ENCODE results near the gene AMPD3. TPM values are rescaled to one million over a fixed set of nuclear protein-coding genes. Genes with fewer than 3 reads are reported as not detected.

The AMPD3 gene
- polyA plus RNA-seq, 1 experiment: 11.1 TPM

DNA sequence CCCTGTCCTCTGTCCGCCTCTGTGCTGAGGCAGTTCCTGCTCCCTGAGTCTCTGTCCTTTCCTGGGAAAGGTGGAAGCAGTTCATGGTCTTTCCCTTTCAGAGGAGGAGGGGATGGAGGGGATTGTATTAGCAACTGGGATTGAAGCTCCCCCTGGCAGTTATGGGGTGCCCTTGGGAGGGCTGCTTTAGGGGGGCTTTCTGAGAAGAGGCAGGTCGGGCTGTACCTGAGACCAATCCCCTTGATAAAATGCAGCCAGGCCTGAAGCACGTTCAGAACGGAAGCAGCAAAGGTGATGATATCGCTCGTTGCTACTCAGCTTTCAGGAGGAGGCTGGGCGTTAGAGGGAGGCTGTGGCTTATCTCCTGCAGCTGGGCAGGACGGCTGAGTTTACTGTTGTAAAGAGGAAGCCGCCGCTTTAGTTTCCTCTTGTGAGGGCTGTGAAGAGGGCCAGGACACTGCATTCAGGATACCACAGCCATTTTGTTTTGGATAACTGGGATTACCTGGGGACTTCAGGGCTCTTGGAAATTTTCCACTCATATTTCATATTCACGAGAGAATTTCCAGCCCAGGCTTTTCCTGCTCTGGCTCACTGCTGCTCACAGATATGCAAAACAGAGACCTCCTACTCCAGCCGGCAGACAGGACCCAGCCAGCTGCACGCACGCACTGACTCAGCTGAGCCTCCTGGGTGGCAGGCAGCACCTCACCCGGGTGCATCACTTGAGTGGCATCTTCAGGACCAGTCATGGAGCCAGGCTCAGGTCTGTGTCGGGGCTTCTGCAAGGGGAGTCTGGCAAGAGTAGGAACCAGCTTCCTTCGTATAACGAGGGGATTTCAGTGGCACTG is 798 bp downstream of the AMPD3 start:
- Histone ChIP-seq H3K27me3 (ENCODE audit: control insufficient read depth, insufficient read depth, low read length) (no peaks in the 10 kb centered on the region), H3K4me3 (ENCODE audit: low read depth, low read length) (peak overlapping the region; percentile 46), H3K36me3 (ENCODE audit: control insufficient read depth, insufficient read depth, low read length) (no peaks in the 10 kb centered on the region)
- peak; percentile 16 for DNase-seq (ENCODE audit: low read depth)
- ChIA-PET CTCF (interaction anchor here (0.7 to 2.8 kb wide), 7 partner anchors 8 to 841 kb away, joined by 3 to 8 read pairs (median 3); no protein-coding TSS in a partner anchor), POLR2A (no interaction called here)
- TF ChIP-seq, protein P1, sequence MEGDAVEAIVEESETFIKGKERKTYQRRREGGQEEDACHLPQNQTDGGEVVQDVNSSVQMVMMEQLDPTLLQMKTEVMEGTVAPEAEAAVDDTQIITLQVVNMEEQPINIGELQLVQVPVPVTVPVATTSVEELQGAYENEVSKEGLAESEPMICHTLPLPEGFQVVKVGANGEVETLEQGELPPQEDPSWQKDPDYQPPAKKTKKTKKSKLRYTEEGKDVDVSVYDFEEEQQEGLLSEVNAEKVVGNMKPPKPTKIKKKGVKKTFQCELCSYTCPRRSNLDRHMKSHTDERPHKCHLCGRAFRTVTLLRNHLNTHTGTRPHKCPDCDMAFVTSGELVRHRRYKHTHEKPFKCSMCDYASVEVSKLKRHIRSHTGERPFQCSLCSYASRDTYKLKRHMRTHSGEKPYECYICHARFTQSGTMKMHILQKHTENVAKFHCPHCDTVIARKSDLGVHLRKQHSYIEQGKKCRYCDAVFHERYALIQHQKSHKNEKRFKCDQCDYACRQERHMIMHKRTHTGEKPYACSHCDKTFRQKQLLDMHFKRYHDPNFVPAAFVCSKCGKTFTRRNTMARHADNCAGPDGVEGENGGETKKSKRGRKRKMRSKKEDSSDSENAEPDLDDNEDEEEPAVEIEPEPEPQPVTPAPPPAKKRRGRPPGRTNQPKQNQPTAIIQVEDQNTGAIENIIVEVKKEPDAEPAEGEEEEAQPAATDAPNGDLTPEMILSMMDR (IDR thresholded peaks at IDR 0.05; ENCODE audit: insufficient read depth, low read depth, low read length): no peak

DNA sequence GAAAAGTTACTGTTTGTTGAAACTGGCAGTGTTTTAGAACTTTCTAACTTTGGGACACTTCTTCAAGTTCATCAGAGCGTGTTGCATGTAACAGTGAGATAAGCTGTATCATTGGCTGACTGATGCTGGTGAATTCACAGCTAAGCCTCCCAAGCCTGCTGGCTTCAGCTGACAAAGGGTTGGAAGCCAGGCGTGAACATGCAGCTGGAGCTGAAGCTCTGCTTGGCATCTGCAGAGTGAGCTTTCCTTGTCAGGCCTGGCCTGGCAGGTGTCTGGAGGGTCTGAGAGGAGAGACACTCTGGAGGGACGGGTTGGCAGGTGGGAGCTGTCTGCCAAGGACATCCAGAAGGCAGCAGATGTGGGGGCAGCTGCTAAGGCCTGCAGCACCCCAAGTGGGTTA is 1.5 kb downstream of the AMPD3 start:
- ChIA-PET POLR2A (no interaction called here), CTCF (interaction anchor here (0.7 to 1.7 kb wide), 4 partner anchors 8 to 842 kb away, joined by 3 to 4 read pairs (median 4); no protein-coding TSS in a partner anchor)
- Histone ChIP-seq H3K36me3 (ENCODE audit: control insufficient read depth, insufficient read depth, low read length) (peaks cover 3% of the 10 kb centered on the region), H3K4me3 (ENCODE audit: low read depth, low read length) (peak overlapping the region; percentile 46), H3K27me3 (ENCODE audit: control insufficient read depth, insufficient read depth, low read length) (no peaks in the 10 kb centered on the region)
- DNase-seq (ENCODE audit: low read depth): no peak
- TF ChIP-seq, protein P1 (IDR thresholded peaks at IDR 0.05; ENCODE audit: insufficient read depth, low read depth, low read length): no peak

DNA sequence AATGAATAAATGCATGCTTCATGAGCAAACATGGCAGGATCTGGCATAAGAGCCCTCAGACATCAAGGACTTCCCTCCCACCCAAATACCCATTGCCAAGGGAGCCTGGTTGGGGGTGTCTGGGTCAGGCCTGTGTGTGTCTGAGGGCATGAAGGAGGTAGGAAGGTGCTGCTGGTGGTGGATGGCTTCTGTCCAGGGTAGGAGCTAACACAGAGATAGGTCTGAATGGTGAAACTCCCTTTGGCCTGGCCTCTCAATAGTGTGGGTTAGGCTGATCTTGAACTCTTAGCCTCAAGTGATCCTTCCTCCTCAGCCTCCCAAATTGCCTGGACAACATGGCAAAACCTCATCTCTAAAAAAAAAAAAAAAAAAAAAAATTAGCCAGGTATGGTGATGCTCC is 2.8 kb downstream of the AMPD3 start:
- Histone ChIP-seq H3K4me3 (ENCODE audit: low read depth, low read length) (no peak overlapping the region), H3K36me3 (ENCODE audit: control insufficient read depth, insufficient read depth, low read length) (peaks cover 13% of the 10 kb centered on the region), H3K27me3 (ENCODE audit: control insufficient read depth, insufficient read depth, low read length) (no peaks in the 10 kb centered on the region)
- no peak for DNase-seq (ENCODE audit: low read depth)
- ChIA-PET POLR2A (no interaction called here), CTCF (interaction anchor here (0.9 kb wide), 1 partner anchor 9 kb away, joined by 3 read pairs; no protein-coding TSS in a partner anchor)
- TF ChIP-seq, protein P1 (IDR thresholded peaks at IDR 0.05; ENCODE audit: insufficient read depth, low read depth, low read length): no peak

DNA sequence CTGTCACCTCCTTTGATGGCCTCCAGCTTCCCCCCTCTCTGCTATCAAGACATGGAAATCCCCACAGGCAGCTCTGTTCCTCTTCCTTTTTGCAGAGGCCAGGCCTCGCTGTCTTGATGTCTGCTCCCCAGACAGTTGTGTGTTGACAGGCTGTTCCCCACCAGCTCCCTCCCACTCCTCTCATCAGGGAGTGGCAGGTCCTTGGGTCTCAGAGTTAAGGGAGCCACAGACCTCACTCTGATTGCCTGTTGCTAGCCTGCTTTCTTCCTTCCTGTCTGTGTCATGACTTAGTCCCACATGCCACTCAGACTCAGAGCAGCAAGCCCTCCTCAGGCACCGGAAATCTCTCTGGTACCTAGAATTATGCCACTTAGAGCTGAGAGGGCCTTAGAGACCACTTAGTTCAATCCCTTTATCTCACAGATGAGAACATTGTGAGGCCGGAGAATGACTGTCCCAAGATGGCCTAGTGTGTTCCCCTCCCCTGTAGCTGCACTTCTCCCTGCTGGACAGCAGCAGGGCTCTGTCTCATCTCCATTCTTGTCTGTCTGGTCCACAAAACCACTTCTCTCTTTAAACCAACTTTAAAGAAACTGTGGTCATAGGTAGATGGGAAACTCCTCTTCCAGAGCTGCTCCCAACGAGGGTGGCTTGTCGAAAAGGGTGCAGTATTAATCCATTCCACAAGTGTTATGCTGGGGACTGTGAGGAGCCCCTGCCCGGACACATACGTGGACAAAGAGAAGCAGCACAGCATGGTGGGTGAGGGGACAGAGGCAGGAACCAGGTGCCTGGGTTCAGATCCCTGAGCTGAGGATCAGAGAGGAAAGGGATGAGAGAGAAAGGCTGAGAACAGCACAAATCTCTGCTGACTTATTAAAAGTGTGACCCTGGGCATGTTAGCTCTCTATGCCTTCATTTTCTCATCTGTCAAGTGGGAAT is 4.2 kb downstream of the AMPD3 start:
- ChIA-PET POLR2A (no interaction called here), CTCF (interaction anchor here (0.9 to 1.5 kb wide), 2 partner anchors 18 to 41 kb away, joined by 3 to 4 read pairs; no protein-coding TSS in a partner anchor)
- TF ChIP-seq, protein P1 (IDR thresholded peaks at IDR 0.05; ENCODE audit: insufficient read depth, low read depth, low read length): no peak
- H3K36me3 ChIP-seq (ENCODE audit: control insufficient read depth, insufficient read depth, low read length): peaks cover 20% of the 10 kb centered on the region
- no peaks in the 10 kb centered on the region for H3K27me3 ChIP-seq (ENCODE audit: control insufficient read depth, insufficient read depth, low read length)
- H3K4me3 ChIP-seq (ENCODE audit: low read depth, low read length): no peak overlapping the region
- no peak for DNase-seq (ENCODE audit: low read depth)
